Smooth muscle cell (in vitro differentiated cells): ENCODE data around the gene DPH6. TPM values are rescaled to one million over a fixed set of nuclear protein-coding genes. Genes with fewer than 3 reads are reported as not detected.

Experiments used
- DNase-seq: peaks from one replicate; lab custom pipeline; 2025; ENCODE audit not compliant: unreplicated experiment; lab: John Stamatoyannopoulos, UW
- H2AFZ ChIP-seq: fragments of 200-600 bp; sonication (generic); 2 replicates; pipeline ENCODE4 v1.6.0; 2016; ENCODE audit warnings: antibody characterized with exemption, low read depth, mild to moderate bottlenecking
- H3F3A ChIP-seq: fragments of 200-600 bp; sonication (generic); 2 replicates; pipeline ENCODE4 v1.6.0; 2017; ENCODE audit warnings: antibody characterized with exemption, low read depth
- H3K27ac ChIP-seq: fragments of 200-600 bp; sonication (generic); 2 replicates; pipeline ENCODE4 v1.5.1; 2016; ENCODE audit warnings: low read depth, mild to moderate bottlenecking
- H3K27me3 ChIP-seq: fragments of 200-600 bp; sonication (generic); 2 replicates; pipeline ENCODE4 v1.6.1; 2016; ENCODE audit warnings: low read depth, mild to moderate bottlenecking
- H3K36me3 ChIP-seq: fragments of 200-600 bp; sonication (generic); 2 replicates; pipeline ENCODE4 v1.5.1; 2016; ENCODE audit warnings: low read depth
- H3K4me1 ChIP-seq: fragments of 200-600 bp; sonication (generic); 2 replicates; pipeline ENCODE4 v1.5.1; 2016; ENCODE audit warnings: low read depth
- H3K4me2 ChIP-seq: fragments of 200-600 bp; sonication (generic); 2 replicates; pipeline ENCODE4 v1.6.0; 2016; ENCODE audit warnings: mild to moderate bottlenecking
- H3K4me3 ChIP-seq: fragments of 200-600 bp; sonication (generic); 2 replicates; pipeline ENCODE4 v1.5.1; 2016; ENCODE audit warnings: mild to moderate bottlenecking
- H3K79me2 ChIP-seq: fragments of 200-600 bp; sonication (generic); 2 replicates; pipeline ENCODE4 v1.6.0; 2016; ENCODE audit warnings: low read depth, mild to moderate bottlenecking
- H3K9ac ChIP-seq: fragments of 200-600 bp; sonication (generic); 2 replicates; pipeline ENCODE4 v1.6.0; 2016; ENCODE audit warnings: low read depth
- H3K9me3 ChIP-seq: fragments of 200-600 bp; sonication (generic); replicated peaks from 2 replicates; pipeline ENCODE4 v1.5.1; 2016; ENCODE audit warnings: low read depth
- H4K20me1 ChIP-seq: fragments of 200-600 bp; sonication (generic); 2 replicates; pipeline ENCODE4 v1.6.0; 2016; ENCODE audit warnings: low read depth
- microRNA-seq: library from miRNA; unstranded; fragments of <30 nt; microRNA quantifications from one replicate; pipeline ENCODE4, GENCODE V29; 2016; ENCODE audit warnings: borderline number of aligned reads
- polyA plus RNA-seq: library from polyadenylated mRNA; unstranded; fragments of >200 nt; fragmentation: Nextera tagmentation; extraction: Ambion mirVana; gene quantifications from 2 replicates; pipeline ENCODE4 v1.2.1, GENCODE V29; 2016
- small RNA-seq: library from RNA; depleted of rRNA; stranded (forward); fragments of <200 nt; gene quantifications from one replicate; pipeline ENCODE3, GENCODE V24; 2014
- total RNA-seq: library from RNA; depleted of rRNA; stranded (reverse); fragments of >200 nt; gene quantifications from 2 replicates; pipeline ENCODE4 v1.2.3, GENCODE V29; 2014
- TF ChIP-seq, protein P1 (sequence below): fragments of 200-600 bp; sonication (generic); IDR thresholded peaks from 2 replicates; pipeline ENCODE4 v1.5.1; 2017; ENCODE audit warnings: borderline replicate concordance, mild to moderate bottlenecking, antibody characterized with exemption; ENCODE audit not compliant: insufficient read depth, poor library complexity, severe bottlenecking

DPH6 gene
- total and polyA plus RNA-seq, 2 experiments from 2014 or later, result 4.0 to 19.9 TPM

DNA sequence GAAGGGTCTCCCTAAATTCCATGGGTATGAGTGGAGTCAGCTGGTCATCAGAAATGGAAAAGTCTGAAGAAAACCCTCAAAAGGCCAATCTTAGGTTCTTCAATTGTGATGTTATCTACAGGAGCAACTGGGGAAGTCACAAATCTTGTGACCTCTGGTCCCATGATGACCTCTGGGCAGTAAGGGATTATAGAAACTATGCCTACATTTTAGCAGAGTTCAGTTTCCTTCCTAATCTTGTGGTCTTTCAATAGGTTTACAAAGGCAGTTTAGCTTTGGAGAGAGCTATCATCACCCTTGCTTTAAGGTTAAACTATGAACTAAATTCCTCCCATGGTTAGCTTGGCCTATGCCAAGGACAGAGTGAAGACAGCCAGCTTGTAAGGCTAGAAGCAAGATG lies 225.1 kb downstream of the DPH6 start:
- Histone ChIP-seq H3K4me2 (no peak overlapping the region), H4K20me1 (no peaks in the 10 kb centered on the region), H2AFZ (no peak overlapping the region), H3K27ac (no peak overlapping the region), H3K9ac (no peak overlapping the region), H3K36me3 (no peaks in the 10 kb centered on the region), H3K9me3 (no peaks in the 10 kb centered on the region), H3K79me2 (no peaks in the 10 kb centered on the region), H3F3A (no peaks in the 10 kb centered on the region), H3K4me1 (no peaks in the 10 kb centered on the region), H3K4me3 (no peak overlapping the region), H3K27me3 (no peaks in the 10 kb centered on the region)
- no peak for DNase-seq
- TF ChIP-seq, protein P1, sequence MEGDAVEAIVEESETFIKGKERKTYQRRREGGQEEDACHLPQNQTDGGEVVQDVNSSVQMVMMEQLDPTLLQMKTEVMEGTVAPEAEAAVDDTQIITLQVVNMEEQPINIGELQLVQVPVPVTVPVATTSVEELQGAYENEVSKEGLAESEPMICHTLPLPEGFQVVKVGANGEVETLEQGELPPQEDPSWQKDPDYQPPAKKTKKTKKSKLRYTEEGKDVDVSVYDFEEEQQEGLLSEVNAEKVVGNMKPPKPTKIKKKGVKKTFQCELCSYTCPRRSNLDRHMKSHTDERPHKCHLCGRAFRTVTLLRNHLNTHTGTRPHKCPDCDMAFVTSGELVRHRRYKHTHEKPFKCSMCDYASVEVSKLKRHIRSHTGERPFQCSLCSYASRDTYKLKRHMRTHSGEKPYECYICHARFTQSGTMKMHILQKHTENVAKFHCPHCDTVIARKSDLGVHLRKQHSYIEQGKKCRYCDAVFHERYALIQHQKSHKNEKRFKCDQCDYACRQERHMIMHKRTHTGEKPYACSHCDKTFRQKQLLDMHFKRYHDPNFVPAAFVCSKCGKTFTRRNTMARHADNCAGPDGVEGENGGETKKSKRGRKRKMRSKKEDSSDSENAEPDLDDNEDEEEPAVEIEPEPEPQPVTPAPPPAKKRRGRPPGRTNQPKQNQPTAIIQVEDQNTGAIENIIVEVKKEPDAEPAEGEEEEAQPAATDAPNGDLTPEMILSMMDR, result no peak

Small RNAs within 50 kb of the gene (microRNA-seq; reads per million reads assigned to microRNA genes)
- not detected for gene MIR3942

Small RNAs within 50 kb of the gene (small RNA-seq; reads per million reads assigned to genes)
- gene AC019288.1 (not detected), gene MIR3942 (not detected)
